Measurements from ENCODE around the gene CDC42EP5.
"Not testable (repeated sequence)": the region's sequence is repeated elsewhere in the genome, so short reads cannot be mapped to it uniquely, and the experiment has no call there.

CDC42EP5 gene, protein sequence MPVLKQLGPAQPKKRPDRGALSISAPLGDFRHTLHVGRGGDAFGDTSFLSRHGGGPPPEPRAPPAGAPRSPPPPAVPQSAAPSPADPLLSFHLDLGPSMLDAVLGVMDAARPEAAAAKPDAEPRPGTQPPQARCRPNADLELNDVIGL

DNA sequence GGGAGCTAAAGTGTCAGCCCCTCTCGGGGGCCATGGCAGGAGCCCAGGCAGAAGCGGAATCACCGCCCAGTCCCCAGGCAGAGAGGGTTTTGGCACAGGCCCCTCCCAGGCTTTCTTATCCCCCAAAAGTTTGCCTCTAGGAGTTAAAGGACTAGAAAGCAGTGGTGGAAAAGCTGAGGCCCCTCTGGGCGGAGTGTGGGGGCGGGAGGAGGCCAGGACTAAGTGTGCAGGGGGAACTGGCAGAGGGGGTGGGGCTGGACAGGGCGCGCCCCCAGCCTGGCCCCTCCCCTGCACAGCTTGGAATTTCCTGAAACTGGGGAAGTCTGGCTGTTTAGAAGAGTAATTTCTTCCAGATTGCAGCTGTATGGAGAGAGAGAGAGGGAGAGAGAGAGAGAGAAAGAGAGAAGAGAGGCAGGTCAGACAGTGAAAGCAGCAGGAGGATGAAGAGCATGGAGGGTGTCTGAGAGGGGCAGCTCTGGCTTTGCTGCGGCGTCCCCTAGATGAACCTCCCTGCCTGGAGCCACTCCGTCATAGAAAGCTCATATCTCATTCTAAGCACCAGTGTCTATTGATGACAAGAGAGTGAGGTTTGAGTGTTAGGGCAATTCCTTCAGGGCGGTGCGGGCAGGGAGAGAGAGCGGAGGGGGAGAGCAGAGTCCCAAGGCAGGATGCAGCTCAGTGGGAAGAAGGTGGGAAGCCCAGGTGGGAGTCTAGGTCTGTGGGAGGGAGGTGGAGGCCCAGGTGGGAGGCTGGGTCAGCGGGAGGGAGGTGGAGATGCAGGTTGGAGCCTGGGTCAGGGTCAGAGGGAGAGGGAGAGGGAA lies at the start of gene CDC42EP5:
Gene CDC42EP5, minus strand, starts transcription at position 226 of the 821 bp plus-strand sequence. CDS start 7,749 bp downstream, outside the sequence.
- no peak for DNase-seq

DNA sequence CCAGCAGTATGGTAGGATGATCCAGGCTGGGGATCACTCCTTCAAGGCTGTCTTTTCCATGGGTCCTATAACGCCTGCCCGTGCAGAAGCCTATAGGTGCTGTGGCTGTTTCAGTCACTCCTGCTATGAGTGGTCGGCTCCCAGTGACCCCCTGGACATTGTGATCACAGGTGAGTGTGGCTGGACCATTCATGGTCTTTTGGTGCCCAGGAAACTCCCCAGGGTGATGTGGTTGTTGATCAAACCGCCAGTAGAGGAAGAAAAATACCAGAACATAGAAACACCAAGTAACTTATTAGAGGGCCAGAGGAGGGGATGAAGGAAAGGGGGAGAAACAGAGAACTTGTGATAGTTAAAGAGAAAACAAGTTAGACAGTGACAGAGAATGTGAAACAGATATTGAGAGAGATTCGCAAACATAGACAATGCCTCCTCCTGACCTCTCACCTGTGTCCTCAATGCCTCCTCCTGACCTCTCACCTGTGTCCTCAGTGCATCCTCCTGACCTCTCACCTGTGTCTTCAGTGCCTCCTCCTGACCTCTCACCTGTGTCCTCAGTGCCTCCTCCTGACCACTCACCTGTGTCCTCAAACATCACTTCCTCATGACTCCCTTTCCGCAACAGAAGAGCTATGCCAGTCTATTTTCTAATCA lies 48.9 kb upstream of the CDC42EP5 start:
- no peak for DNase-seq

DNA sequence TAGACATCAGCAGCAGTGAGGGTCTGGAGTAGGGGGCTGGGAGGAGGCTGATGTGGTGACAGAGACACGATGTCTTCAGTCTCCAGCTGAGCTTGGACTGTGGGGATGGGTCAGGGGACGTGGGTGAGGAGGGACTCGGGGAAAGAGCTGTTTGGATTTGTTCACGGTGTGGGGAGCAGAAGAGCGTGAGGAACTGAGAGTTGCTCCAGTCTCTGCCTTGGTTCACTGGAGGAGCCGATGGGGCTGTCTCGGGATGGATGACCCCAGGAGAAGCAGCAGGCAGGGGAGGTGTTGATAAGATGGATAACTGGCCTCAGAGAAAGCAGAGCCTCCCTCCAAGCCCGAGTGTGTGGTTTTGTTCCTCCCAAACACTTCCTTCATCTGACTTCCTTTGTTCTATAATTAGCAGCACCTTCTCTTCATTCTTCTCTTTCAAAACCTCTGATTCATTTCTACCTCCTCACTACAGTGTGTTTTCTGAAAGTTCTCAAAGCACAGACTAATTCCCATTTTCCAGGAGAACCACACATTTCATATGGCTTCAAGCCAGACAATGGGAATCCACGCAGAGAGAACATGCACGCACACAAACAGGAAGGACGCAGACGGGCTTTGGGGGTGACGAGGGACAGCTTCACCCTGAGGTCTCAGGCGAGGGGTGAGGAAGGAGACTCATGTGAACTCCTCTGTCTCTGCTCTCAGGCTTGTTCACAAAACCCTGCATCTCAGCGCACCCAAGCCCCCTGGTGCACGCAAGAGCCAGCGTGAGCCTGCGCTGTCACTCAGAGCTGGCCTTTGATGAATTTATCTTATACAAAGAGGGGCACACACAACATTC lies 48.1 kb upstream of the CDC42EP5 start:
- DNase-seq, result no peak

DNA sequence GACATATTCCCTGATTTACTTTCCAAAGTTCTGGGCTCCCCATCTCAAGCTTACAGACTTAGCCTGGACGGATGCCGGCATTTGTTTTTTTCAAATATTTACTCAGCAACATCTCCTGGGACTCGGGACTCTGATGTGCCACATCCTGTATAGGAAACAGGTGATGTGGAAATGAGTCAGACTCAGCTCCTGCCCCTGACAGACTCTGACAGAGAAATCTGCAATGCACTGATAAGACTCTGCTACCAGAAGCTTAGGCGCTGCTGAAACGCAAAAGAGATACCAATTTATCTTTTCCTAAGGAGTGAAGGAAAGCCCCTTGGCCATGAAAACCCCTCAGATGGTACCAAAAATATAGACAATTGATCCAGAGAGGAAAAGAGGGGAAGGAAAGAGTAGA lies 45.7 kb upstream of the CDC42EP5 start:
- DNase-seq, result no peak

DNA sequence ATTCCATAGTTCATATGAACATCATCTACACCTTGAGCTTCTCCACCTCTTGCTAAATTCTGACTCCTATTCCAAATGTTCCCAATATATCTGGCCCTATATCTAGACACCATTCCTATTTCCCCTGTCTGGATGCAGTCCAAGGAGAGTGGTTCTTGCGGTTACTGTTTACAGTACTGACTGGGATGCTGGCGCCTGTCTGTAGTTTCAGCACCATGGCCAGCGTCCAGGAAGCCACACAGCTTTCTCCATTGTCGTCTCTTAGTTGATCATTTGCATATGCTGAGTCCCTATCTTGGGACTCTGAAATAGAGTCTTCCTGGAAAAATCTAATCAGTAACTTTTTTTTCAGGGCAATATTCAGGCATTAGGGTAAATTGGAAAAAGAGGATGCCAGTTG lies 44.4 kb upstream of the CDC42EP5 start:
- DNase-seq, result no peak

DNA sequence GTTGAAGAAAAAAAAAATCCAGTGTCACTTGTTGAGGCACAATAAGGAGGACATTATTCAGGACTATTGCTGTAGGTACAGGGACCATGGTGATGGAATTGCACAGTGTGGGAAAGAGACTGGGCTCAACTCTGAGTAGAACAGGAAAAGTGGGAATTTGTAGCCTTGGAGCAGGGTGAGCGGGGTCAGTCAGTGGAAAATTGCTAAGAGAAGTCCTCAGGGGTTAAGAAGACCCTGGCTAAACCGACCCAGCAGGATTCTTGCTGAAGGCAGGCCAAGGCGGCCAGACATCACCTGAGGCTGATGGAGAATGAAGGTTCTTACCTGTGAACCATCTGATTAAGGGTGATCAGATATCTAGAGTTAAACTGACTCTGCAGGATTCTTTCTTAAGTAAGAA lies 42.1 kb upstream of the CDC42EP5 start:
- no peak for DNase-seq

DNA sequence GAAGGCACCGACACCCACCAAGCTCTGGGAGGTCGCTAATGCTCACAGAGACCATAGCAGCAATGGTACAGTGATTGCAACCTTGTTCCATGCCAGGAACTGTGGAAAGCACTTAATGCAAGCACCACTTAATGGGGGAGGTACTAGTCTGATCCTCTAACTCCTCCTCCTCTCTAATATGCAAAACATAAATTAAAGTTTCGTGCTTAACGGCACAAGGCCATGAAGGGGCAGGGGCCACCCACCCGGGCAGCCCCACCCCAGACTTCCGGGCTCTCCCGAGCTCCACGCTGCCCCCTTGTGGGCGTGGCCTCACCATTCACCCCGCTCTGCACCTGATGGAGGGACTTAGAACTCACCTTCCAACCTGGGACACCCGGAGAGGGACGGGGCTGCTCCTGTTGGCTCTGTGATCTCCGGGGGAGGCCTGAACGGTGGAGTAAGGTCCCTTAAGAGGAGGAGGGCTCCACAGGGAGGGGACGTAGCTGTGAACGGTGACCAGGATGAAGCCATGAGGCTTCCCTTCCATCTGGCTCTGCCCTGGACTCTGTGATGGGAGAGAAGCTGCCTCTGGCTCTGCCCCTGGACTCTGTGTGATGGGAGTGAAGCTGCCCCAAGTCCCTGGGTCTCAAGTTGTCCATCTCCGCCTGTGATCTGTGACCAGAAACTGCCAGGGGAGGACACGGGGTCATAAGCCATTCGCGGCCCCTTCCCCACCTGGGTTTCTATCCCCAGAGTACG lies 36.3 kb upstream of the CDC42EP5 start:
- not testable (repeated sequence) for DNase-seq

DNA sequence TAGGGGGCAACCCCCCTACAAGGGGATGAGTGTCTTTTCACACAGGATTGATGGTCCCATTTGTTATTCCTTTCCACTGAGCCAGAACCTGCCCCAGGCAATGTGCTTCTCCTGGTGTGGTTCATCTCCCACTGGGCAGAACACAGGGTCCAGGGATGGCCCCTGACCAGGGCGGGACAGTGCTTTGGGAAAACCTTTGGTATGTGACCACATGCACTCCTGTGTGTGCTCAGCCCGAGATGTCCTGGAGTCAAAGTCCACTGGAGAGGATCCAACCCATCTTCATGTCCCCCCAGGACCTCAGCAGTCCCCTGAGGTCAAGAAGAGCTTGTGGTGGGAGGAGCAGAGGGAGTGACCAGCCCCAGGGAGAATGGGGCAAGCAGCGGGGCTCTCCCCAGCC lies 35.4 kb upstream of the CDC42EP5 start:
- DNase-seq, result not testable (repeated sequence)

DNA sequence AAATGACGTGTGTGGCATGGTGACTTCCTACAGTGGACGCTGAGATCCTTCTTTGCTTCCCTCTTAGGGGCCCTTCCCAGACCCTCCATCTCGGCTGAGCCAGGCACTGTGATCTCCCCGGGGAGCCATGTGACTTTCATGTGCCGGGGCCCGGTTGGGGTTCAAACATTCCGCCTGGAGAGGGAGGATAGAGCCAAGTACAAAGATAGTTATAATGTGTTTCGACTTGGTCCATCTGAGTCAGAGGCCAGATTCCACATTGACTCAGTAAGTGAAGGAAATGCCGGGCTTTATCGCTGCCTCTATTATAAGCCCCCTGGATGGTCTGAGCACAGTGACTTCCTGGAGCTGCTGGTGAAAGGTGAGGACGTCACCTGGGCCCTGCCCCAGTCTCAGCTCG lies 34.7 kb upstream of the CDC42EP5 start:
- DNase-seq, result no peak

DNA sequence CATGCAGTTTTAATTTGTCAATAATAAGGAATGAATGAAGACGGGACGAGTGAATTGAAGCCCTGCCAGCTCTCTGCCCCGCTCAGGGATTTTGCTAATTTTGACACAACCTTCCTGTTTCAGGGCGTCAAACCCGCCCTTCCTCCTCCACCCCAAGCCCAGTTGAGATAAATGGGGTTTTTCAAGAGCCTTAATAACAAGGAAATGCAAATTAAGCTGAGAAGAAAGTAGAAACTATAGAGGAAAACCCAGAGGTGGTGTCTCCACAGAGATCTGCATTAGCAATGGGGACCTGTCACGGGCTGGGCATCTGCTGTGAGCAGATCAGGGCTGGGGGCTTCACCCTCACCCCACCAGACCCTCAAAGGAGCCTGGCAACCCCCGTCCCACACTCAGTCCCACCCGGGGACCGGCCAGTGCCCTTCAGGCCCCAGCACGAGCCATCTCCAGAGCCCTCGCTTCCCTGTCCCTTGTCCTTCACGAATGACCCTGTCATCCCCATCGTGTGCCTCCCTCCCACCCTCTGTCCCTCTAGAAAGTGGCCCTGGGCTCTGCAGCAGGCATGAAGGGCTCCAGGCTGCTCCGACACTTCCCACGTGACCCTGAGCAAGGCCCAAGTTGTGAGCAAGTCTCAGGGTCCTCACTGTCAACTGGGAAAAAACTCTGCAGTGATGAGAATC lies 34.1 kb upstream of the CDC42EP5 start:
- DNase-seq, result not testable (repeated sequence)

DNA sequence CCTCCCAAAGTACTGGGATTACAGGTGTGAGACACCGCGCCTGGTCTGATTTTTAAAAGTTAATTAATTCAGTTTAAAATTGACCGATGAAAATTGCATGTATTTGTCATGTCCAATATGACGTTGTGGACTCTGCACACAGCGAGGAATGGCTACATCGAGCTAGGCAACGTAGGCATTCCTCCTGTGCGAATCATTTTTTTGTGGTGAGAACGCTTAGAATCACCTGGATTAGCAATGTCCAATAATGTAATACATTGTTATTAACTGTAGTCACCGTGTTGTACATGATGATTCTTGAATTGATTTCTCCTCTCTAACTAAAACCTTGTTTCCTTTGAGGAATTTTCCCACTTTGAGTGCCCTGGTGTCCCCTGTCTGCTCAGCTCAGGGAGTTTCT lies 33.0 kb upstream of the CDC42EP5 start:
- DNase-seq, result no peak

DNA sequence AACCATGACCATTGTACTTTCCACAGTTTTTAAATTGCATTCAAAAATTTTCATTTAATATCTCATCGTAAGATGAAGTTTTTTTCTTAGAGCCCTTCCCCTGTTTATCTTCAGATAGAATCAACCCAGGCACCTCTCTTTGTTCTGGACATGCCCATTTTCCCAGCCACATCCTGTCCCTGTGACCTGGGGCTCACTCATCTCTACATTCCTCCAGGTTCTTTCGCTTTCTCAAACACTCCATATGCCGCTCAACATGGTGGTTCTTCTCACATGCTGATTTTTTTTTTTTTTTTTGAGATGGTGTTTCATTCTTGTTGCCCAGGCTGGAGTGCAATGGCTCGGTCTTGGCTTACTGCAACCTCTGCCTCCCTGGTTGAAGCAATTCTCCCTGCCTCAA lies 32.4 kb upstream of the CDC42EP5 start:
- not testable (repeated sequence) for DNase-seq

DNA sequence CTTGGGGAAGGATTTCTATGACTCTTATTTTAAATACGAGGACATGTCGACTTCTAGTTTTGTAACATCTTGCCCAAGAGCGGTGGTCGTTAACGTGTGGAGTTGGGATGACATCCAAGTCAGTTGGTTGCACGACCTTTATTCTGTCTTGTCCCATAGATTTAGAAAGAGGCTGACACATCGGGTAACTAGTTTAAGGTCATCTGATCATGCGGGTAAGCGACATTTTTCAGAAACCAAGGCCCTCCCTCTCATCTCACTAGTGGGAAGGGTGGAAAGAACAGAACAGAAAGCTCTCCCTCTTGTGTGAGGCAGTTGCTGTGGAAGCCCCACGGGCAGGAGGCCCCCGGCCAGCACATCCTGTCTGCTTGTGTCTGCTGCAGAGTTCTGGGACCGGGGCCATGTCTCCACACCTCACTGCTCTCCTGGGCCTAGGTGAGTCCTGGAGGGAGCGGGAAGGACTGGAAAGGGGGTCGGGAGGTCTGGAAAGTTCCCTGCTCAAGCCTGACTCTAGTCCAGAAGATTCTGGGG lies 29.5 kb upstream of the CDC42EP5 start, which contains the start of gene LAIR2:
Gene LAIR2, plus strand, starts transcription at position 314 of the 531 bp plus-strand sequence. Its CDS starts 88 bp downstream, at position 402.
- DNase-seq, result no peak

DNA sequence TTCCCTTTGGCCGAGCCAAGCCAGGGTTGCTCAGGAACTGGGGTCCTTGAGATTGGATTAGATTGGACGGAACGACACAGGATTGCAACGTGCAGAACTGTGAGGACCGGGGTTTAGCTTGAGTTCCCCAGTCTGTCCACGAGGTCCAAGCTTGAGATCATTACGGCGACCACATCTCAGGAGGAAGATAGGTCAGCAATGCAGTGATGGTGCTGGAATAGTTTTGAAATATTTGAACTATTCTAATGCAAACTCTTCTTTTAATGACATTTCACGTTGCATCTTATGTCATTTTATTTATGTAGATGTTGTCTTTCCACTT lies 25.3 kb upstream of the CDC42EP5 start:
- not testable (repeated sequence) for DNase-seq

DNA sequence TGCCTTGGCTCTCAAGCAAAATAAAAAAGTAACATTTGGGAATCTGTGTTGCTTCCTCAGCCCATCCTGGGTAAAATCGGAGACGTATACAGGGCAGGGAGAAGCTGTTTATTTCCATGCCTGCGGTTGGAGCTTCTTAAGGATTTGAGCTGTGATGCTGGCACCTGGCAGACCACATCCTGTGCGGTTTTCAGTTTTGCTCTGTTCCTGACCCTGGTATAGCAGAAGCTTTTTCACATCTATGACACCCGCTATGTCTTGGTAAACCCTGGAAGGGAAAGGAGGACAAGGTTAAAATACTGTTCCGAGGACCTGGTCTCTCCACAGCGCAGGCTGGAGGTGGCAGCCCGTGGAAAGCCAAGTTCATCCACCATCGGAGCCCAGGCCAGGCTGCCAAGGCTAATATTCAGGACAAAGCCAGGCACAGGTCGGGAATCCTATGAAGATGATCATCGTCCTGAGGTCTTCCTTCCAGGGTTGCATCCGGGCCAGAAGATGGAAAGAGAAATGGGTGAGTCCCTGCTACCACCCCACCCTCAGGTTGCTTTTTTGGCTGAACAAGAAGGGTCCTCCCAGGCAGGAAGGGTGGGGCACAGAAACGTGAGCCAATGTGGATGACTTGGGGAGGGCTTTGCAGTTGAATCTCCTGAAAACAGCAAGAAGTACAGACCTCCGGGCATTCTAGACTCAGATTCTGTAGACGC lies 24.8 kb upstream of the CDC42EP5 start:
- DNase-seq, result not testable (repeated sequence)

DNA sequence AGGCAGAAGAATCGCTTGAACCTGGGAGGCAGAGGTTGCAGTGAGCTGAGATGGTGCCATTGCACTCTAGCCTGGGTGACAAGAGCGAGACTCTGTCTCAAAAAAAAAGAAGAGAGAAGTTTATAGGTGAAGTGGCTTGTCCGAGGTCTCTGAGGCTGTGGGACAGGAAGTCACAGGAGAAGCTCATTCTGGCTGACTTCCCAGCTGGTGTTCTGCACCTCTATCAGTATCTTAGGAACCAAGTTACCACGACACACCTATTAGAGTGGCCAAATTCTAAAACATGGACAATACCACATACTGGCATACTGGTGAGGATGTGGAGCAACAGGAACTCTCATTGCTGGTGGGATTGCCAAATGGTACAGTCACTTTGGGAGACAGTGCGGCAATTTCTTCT lies 22.2 kb upstream of the CDC42EP5 start:
- not testable (repeated sequence) for DNase-seq

DNA sequence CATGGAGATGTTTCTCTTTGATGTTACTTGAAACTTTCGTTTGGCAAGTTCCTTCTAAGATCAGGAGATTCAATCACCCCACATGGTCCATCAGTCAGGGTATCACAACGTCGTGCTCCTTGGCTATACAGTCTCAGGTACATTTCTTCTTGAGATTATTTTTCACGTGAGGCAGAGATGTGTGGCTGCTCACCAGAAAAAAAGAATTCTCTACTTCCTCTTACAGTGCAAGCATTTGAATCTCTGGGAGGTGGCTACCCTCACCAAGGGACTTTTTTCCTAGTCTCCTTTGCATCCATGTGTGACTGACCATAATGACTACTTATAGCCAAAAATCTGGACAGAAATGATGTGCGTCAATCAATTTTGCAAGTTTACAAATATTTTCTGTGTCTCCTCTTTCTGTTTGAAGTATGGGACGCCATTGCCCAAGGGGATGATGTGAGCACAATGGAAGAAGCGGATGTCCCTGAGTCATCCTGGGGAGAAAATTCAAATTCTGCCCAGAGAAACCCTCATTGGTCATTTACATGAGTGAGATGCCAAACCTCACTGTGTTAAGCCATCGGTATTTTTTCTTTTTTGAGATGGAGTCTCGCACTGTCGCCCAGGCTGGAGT lies 21.0 kb upstream of the CDC42EP5 start:
- DNase-seq, result no peak

DNA sequence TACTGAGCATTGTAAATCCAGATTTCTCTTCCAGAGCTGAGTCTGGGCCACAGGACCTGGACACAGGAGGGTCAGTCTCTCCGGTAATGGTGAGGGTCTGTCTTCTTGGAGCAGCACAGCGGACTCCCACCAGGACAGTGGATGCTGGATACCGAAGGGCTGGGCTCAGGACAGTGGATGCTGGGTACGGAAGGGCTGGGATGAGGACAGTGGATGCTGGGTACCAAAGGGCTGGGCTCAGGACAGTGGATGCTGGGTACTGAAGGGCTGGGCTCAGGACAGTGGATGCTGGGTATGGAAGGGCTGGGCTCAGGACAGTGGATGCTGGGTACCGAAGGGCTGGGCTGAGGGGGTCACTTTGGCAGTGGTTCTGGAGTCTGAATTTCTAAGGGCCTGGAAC lies 20.0 kb upstream of the CDC42EP5 start:
- DNase-seq, result not testable (repeated sequence)

DNA sequence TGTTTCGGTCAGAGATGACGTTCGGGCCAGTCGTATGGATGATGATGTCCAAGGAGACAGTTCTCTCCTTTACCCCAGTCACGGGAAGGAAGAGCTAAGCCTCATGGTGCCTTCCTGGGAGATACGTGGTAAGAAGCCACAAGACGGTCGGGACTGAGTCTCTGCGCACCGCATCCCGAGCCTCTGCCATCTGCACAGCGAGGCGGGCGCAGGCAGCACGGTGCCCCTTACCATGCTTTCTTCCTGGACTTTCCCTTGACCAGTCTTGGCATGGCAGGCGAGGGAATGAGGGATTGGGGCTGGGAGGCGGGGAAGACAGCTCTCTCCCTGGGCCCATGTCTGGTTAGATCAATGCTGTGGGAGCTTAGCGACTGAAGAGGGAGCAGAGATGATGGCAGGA lies 19.5 kb upstream of the CDC42EP5 start:
- DNase-seq, result no peak

DNA sequence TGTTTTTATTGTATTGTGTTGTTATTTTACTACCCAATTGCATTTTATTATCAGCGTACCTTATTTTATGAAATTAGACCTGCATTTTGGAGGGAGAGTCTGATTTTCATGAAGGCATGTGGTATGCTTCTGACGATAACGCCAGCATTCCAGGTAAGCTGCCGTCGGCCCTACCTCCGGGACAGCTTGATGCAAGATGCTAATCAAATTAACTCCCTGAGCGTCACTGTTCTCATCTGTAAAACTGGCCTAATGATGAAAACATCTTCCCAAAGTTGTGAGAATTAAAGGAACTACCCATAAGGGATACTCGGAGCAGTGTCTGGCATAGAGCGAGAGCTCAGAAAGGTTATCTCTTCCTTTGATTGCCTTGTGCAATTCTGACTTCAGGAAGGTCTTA lies 16.7 kb upstream of the CDC42EP5 start:
- DNase-seq, result no peak
